Right lobe of liver (tissue), 6 donors: ENCODE results near the gene PCDH19. TPM values are rescaled to one million over a fixed set of nuclear protein-coding genes. Genes with fewer than 3 reads are reported as not detected.

Source experiments
- ATAC-seq, 4 donors: fragments of 200-7000 bp; cut with Tn5 transposase; one replicate each; pipeline ENCODE4 v1.9.1; 2020; ENCODE audit warnings: mild to moderate bottlenecking in 4 of 4, moderate library complexity in 4 of 4
- DNase-seq, 3 donors: peaks; one replicate each; pipeline ENCODE4 v3.0.0-alpha.2; 2020
- H3K27ac ChIP-seq, 3 donors: fragments of 200-600 bp; one replicate each; pipeline ENCODE4 v1.8.0; 2022
- H3K27me3 ChIP-seq, 2 donors: fragments of 200-600 bp; one replicate each; pipeline ENCODE4 v1.8.0; 2022
- H3K36me3 ChIP-seq, 4 donors: fragments of 200-600 bp; sonication (generic) in 1 of 4; one replicate each; pipeline versions ENCODE4 v1.5.1 to v1.8.0; 2017 to 2022; ENCODE audit warnings: control low read depth in 1 of 4
- H3K4me1 ChIP-seq, 4 donors: fragments of 200-600 bp; sonication (generic) in 1 of 4; one replicate each; pipeline versions ENCODE4 v1.5.1 to v1.8.0; 2017 to 2022; ENCODE audit warnings: control low read depth in 1 of 4
- H3K4me3 ChIP-seq, 3 donors: fragments of 200-600 bp; one replicate each; pipeline ENCODE4 v1.8.0; 2022
- H3K9me3 ChIP-seq, 4 donors: fragments of 200-600 bp; sonication (generic) in 1 of 4; one replicate each; pipeline versions ENCODE4 v1.5.1 to v1.8.0; 2017 to 2022; ENCODE audit warnings: control low read depth in 1 of 4
- CTCF ChIP-seq, 4 donors: fragments of 200-600 bp in 3 of 4; fragments of 450-650 bp in 1 of 4; IDR thresholded peaks; one replicate each; pipeline versions ENCODE4 v1.5.1 to v1.8.0; 2016 to 2022; ENCODE audit warnings: antibody characterized with exemption in 4 of 4, mild to moderate bottlenecking in 2 of 4
- POLR2A ChIP-seq: fragments of 450-650 bp; IDR thresholded peaks from one replicate; pipeline ENCODE4 v1.6.1; 2017; ENCODE audit warnings: antibody characterized with exemption, mild to moderate bottlenecking
- WGBS: methylation state at CpG from one replicate; pipeline ENCODE4 v1.1.6; 2018; ENCODE audit warnings: low coverage, low lambda C conversion rate; ENCODE audit not compliant: insufficient coverage; ENCODE audit errors: missing lambda C conversion rate; 5-methylcytosine and 5-hydroxymethylcytosine counted together
- intact Hi-C, 2 donors: fragments of 100-400 bp; cut with DNase I; formaldehyde crosslinking; loops; one replicate each; pipeline versions ENCODE4 v1.11.2 to v1.14.1; 2022
- total RNA-seq, 6 experiments: library from RNA; depleted of rRNA in 2 of 6; stranded (reverse); fragments of >200 nt in 2 of 6; fragmentation: NEBNext Ultra II Directional in 3 of 6; extraction: Animal tissue kit (Norgen Biotek cat#: 25700) in 3 of 6; gene quantifications; one replicate each; pipeline versions ENCODE4 v1.1.0 to v1.2.4, GENCODE V29; 2016 to 2023
- donor health status: DM: no; HTN: yes; CAD: no.
- donor health status: DM: no; HTN: no; CAD: no.
- donor health status: DM: no; HTN: no; CAD: no.
- donor health status: DM: no; HTN: yes; CAD: no.
- donor health status: DM: no; HTN: yes; CAD: no.

Gene PCDH19
- total RNA-seq, 6 experiments from 2014 or later = under 0.01 to 0.10 (median 0.06) TPM

GRCh38 chrX:100356351-100356896 lies 53.6 kb downstream of the PCDH19 start:
- Histone ChIP-seq H3K36me3 (no peaks in the 10 kb centered on the region), H3K4me3 (no peak overlapping the region), H3K27me3 (peaks cover 0 to 3% of the 10 kb centered on the region in 2 donors), H3K4me1 (no peaks in the 10 kb centered on the region), H3K9me3 (no peaks in the 10 kb centered on the region), H3K27ac (no peak overlapping the region)
- TF ChIP-seq POLR2A (no peak), CTCF (IDR thresholded peaks at IDR 0.05) (no peak)
- DNase-seq = no peak
- intact Hi-C loops = no loop called here
- 39% methylated on average over 3 of the region's 3 CpGs for WGBS
- peak; percentile 45 to 74 (median 62) for ATAC-seq

- H3K27ac ChIP-seq = no peak overlapping the region
- 33% methylated on average over 3 of the region's 3 CpGs for WGBS
- H3K4me1 ChIP-seq = no peaks in the 10 kb centered on the region
- H3K36me3 ChIP-seq = no peaks in the 10 kb centered on the region
- TF ChIP-seq CTCF (IDR thresholded peaks at IDR 0.05) (no peak), POLR2A (no peak)
- ATAC-seq (no peak), DNase-seq (no peak)
- H3K4me3 ChIP-seq = no peak overlapping the region
- no peaks in the 10 kb centered on the region for H3K9me3 ChIP-seq
- intact Hi-C loops = no loop called here
- peaks cover 0 to 3% of the 10 kb centered on the region in 2 donors for H3K27me3 ChIP-seq
Observed at GRCh38 chrX:100355680-100356079, 54.4 kb downstream of the PCDH19 start.

- DNase-seq = no peak
- Histone ChIP-seq H3K9me3 (no peaks in the 10 kb centered on the region), H3K4me3 (no peak overlapping the region), H3K27me3 (peaks cover 0 to 3% of the 10 kb centered on the region in 2 donors), H3K36me3 (no peaks in the 10 kb centered on the region), H3K27ac (no peak overlapping the region), H3K4me1 (no peaks in the 10 kb centered on the region)
- WGBS = 33% methylated on average over 4 of the region's 4 CpGs
- intact Hi-C loops = no loop called here
- no peak for ATAC-seq
- no peak for TF ChIP-seq CTCF (IDR thresholded peaks at IDR 0.05)
- TF ChIP-seq POLR2A = no peak
Observed at GRCh38 chrX:100353326-100353725, 56.7 kb downstream of the PCDH19 start.

GRCh38 chrX:100350704-100351489 lies 59.2 kb downstream of the PCDH19 start:
- no peaks in the 10 kb centered on the region for H3K4me1 ChIP-seq
- intact Hi-C loops = no loop called here

More at GRCh38 chrX:100350704-100351489, 59.2 kb downstream of the PCDH19 start:
- Histone ChIP-seq H3K36me3 (no peaks in the 10 kb centered on the region), H3K9me3 (no peaks in the 10 kb centered on the region), H3K4me3 (no peak overlapping the region), H3K27me3 (peaks cover 0 to 3% of the 10 kb centered on the region in 2 donors), H3K27ac (no peak overlapping the region)
- no peak for ATAC-seq
- no peak for TF ChIP-seq POLR2A
- TF ChIP-seq CTCF (IDR thresholded peaks at IDR 0.05) = no peak
- no peak for DNase-seq
- 30% methylated on average over 2 of the region's 5 CpGs for WGBS
